Vagina (tissue), 2 donors: ENCODE measurements around the gene GNAT2.

Source experiments
- CTCF ChIP-seq, 3 experiments: fragments of 450-650 bp in 2 of 3; fragments of 200-600 bp in 1 of 3; sonication (generic) in 1 of 3; IDR thresholded peaks; one replicate each; pipeline ENCODE4 v1.5.1; 2017 to 2019; ENCODE audit warnings: antibody characterized with exemption in 3 of 3, mild to moderate bottlenecking in 2 of 3, moderate library complexity in 2 of 3
- POLR2A ChIP-seq, 2 donors: fragments of 450-650 bp; IDR thresholded peaks; one replicate each; pipeline ENCODE4 v1.6.1; 2017; ENCODE audit warnings: antibody characterized with exemption in 2 of 2, mild to moderate bottlenecking in 2 of 2, moderate library complexity in 2 of 2
- POLR2AphosphoS5 ChIP-seq, 2 donors: sonication (generic); formaldehyde crosslinking; IDR thresholded peaks; one replicate each; pipeline ENCODE4 v1.9.0; 2017; ENCODE audit warnings: antibody characterized with exemption in 2 of 2, mild to moderate bottlenecking in 2 of 2, low read depth in 1 of 2; ENCODE audit not compliant: insufficient read depth in 1 of 2

GRCh38 chr1:109559995-109560394, 59.4 kb downstream of the GNAT2 start:
- TF ChIP-seq POLR2A (IDR thresholded peaks at IDR 0.05) (no peak), CTCF (IDR thresholded peaks at IDR 0.05) (no peak), POLR2AphosphoS5 (IDR thresholded peaks at IDR 0.05; ENCODE audit: insufficient read depth in 1 of 2, low read depth in 1 of 2) (no peak)
